Measurements from ENCODE around the gene RIMBP2.
"Not testable (repeated sequence)": the region's sequence is repeated elsewhere in the genome, so short reads cannot be mapped to it uniquely, and the experiment has no call there.

The RIMBP2 gene

DNA sequence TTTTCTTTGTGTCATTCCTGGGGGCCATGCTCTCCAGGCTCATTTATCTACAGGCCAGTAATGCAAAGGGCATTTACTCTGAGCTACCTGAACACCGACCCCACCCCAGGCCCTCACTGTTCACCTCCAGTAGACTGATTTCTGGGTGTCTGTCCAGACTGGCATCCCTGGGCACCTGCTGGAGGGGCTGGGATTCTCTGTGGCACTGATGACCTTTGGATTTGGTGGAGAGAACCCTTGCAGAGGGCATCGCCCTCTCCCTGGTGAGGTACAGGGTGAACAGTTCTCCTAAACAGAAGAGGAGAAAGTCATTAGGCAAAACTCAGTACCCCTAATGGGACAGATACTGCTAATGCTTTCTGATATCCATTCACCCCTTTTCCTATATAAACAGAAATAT, 27.1 kb upstream of the RIMBP2 start:
- Histone ChIP-seq H3K9ac (ENCODE audit: low read length) (no peak overlapping the region), H3K4me3 (ENCODE audit: low read length) (no peak overlapping the region), H2AK5ac (ENCODE audit: low read length) (no peak overlapping the region), H4K8ac (ENCODE audit: low read depth, low read length) (no peak overlapping the region), H3K36me3 (ENCODE audit: control insufficient read depth, insufficient read depth, low read length) (no peaks in the 10 kb centered on the region), H3K27me3 (ENCODE audit: insufficient read depth, low read length, poor library complexity) (no peaks in the 10 kb centered on the region), H3K23ac (ENCODE audit: low read length) (no peak overlapping the region), H3K56ac (ENCODE audit: low read length) (no peak overlapping the region), H3K4me1 (ENCODE audit: control insufficient read depth, low read depth, low read length) (peaks cover 4% of the 10 kb centered on the region), H3K4ac (ENCODE audit: low read depth, low read length) (no peak overlapping the region), H4K5ac (ENCODE audit: low read length) (no peak overlapping the region), H2BK120ac (ENCODE audit: low read depth, low read length) (no peak overlapping the region), H3K27ac (ENCODE audit: low read depth, low read length) (no peak overlapping the region), H3K79me2 (ENCODE audit: control insufficient read depth, insufficient read depth, low read length) (no peaks in the 10 kb centered on the region), H3K79me1 (ENCODE audit: low read length) (no peaks in the 10 kb centered on the region), H2BK5ac (ENCODE audit: low read length) (no peak overlapping the region), H3K18ac (ENCODE audit: low read length) (no peak overlapping the region), H2BK15ac (replicated peaks; ENCODE audit: low read depth) (no peak overlapping the region), H3K4me2 (ENCODE audit: low read length) (no peak overlapping the region)
- no CpG with 5 or more reads among the region's 2 CpGs for WGBS (ENCODE audit: extremely low coverage, insufficient coverage, low lambda C conversion rate)
- DNase-seq, result no peak

GRCh38 chr12:130742716-130743115, 26.6 kb upstream of the RIMBP2 start:
- H3K4me2 ChIP-seq (ENCODE audit: low read length), result no peak overlapping the region
- no peak overlapping the region for H3K4me3 ChIP-seq (ENCODE audit: low read length)
- H3K18ac ChIP-seq (ENCODE audit: low read length), result no peak overlapping the region
- H3K4ac ChIP-seq (ENCODE audit: low read depth, low read length), result no peak overlapping the region
- H3K9ac ChIP-seq (ENCODE audit: low read length), result no peak overlapping the region
- H3K79me2 ChIP-seq (ENCODE audit: control insufficient read depth, insufficient read depth, low read length), result no peaks in the 10 kb centered on the region
- WGBS (ENCODE audit: extremely low coverage, insufficient coverage, low lambda C conversion rate), result 100% methylated on average over 1 of the region's 1 CpG
- H3K56ac ChIP-seq (ENCODE audit: low read length), result no peak overlapping the region
- H3K4me1 ChIP-seq (ENCODE audit: control insufficient read depth, low read depth, low read length), result peaks cover 1% of the 10 kb centered on the region
- no peaks in the 10 kb centered on the region for H3K36me3 ChIP-seq (ENCODE audit: control insufficient read depth, insufficient read depth, low read length)
- no peak overlapping the region for H3K23ac ChIP-seq (ENCODE audit: low read length)
- no peak overlapping the region for H4K5ac ChIP-seq (ENCODE audit: low read length)
- H3K27me3 ChIP-seq (ENCODE audit: insufficient read depth, low read length, poor library complexity), result no peaks in the 10 kb centered on the region
- DNase-seq, result no peak
- H2BK120ac ChIP-seq (ENCODE audit: low read depth, low read length), result no peak overlapping the region
- no peak overlapping the region for H2AK5ac ChIP-seq (ENCODE audit: low read length)
- no peak overlapping the region for H2BK5ac ChIP-seq (ENCODE audit: low read length)
- no peak overlapping the region for H4K8ac ChIP-seq (ENCODE audit: low read depth, low read length)
- H3K79me1 ChIP-seq (ENCODE audit: low read length), result no peaks in the 10 kb centered on the region
- no peak overlapping the region for H3K27ac ChIP-seq (ENCODE audit: low read depth, low read length)
- no peak overlapping the region for H2BK15ac ChIP-seq (replicated peaks; ENCODE audit: low read depth)

DNA sequence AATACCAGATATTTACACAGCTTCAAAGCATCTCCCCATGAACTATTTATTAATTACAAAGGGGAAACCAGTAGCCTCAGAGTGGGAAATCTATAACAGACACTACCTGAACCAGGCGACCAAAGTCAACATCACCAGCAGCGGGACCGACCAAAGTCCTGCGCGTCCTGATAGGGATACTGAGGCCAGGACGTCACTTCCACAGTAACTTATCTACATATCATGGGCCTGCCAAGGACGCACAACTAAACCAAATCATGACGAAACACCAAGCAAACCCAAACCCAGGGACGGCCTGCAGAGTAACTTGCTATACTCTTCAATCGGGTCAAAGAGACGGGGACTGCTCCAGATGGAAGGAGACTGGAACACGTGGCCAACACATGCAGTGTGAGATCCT, 26.0 kb upstream of the RIMBP2 start:
- Histone ChIP-seq H3K18ac (ENCODE audit: low read length) (no peak overlapping the region), H2BK120ac (ENCODE audit: low read depth, low read length) (no peak overlapping the region), H3K23ac (ENCODE audit: low read length) (no peak overlapping the region), H2AK5ac (ENCODE audit: low read length) (no peak overlapping the region), H4K5ac (ENCODE audit: low read length) (no peak overlapping the region), H3K4ac (ENCODE audit: low read depth, low read length) (no peak overlapping the region), H3K27ac (ENCODE audit: low read depth, low read length) (no peak overlapping the region), H3K4me2 (ENCODE audit: low read length) (no peak overlapping the region), H3K27me3 (ENCODE audit: insufficient read depth, low read length, poor library complexity) (no peaks in the 10 kb centered on the region), H3K4me3 (ENCODE audit: low read length) (no peak overlapping the region), H2BK15ac (replicated peaks; ENCODE audit: low read depth) (no peak overlapping the region), H2BK5ac (ENCODE audit: low read length) (no peak overlapping the region), H3K56ac (ENCODE audit: low read length) (no peak overlapping the region), H3K79me1 (ENCODE audit: low read length) (no peaks in the 10 kb centered on the region), H3K4me1 (ENCODE audit: control insufficient read depth, low read depth, low read length) (peaks cover under 1% of the 10 kb centered on the region), H4K8ac (ENCODE audit: low read depth, low read length) (no peak overlapping the region), H3K9ac (ENCODE audit: low read length) (no peak overlapping the region), H3K79me2 (ENCODE audit: control insufficient read depth, insufficient read depth, low read length) (no peaks in the 10 kb centered on the region), H3K36me3 (ENCODE audit: control insufficient read depth, insufficient read depth, low read length) (no peaks in the 10 kb centered on the region)
- WGBS (ENCODE audit: extremely low coverage, insufficient coverage, low lambda C conversion rate), result no CpG with 5 or more reads among the region's 12 CpGs
- no peak for DNase-seq

DNA sequence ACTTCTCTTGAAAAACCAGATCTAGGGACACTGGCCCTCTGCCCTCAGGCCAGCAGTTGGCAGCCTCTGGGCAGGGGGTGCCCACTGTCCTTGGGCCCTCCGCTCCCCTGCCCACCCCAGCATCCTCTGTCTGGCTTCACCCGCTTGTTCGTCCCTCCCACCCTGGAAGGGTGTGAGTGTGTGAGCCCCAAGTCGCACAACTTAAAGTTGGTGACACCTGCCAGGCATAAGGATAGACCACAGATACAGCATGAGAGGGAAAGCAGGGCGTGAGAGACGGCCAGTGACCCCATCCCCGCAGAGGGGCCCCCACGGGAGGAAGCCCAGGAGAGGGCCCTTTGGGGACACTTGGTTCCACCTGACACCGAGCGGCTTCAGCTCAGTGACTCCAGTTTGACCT, 23.5 kb upstream of the RIMBP2 start:
- Histone ChIP-seq H3K27me3 (ENCODE audit: insufficient read depth, low read length, poor library complexity) (no peaks in the 10 kb centered on the region), H3K4ac (ENCODE audit: low read depth, low read length) (no peak overlapping the region), H3K27ac (ENCODE audit: low read depth, low read length) (no peak overlapping the region), H4K8ac (ENCODE audit: low read depth, low read length) (no peak overlapping the region), H3K18ac (ENCODE audit: low read length) (no peak overlapping the region), H3K79me2 (ENCODE audit: control insufficient read depth, insufficient read depth, low read length) (no peaks in the 10 kb centered on the region), H3K23ac (ENCODE audit: low read length) (no peak overlapping the region), H4K5ac (ENCODE audit: low read length) (no peak overlapping the region), H2BK120ac (ENCODE audit: low read depth, low read length) (no peak overlapping the region), H3K36me3 (ENCODE audit: control insufficient read depth, insufficient read depth, low read length) (no peaks in the 10 kb centered on the region), H3K4me3 (ENCODE audit: low read length) (no peak overlapping the region), H3K4me2 (ENCODE audit: low read length) (no peak overlapping the region), H2BK15ac (replicated peaks; ENCODE audit: low read depth) (no peak overlapping the region), H3K56ac (ENCODE audit: low read length) (no peak overlapping the region), H3K4me1 (ENCODE audit: control insufficient read depth, low read depth, low read length) (peaks cover 3% of the 10 kb centered on the region), H2BK5ac (ENCODE audit: low read length) (no peak overlapping the region), H3K9ac (ENCODE audit: low read length) (no peak overlapping the region), H2AK5ac (ENCODE audit: low read length) (no peak overlapping the region), H3K79me1 (ENCODE audit: low read length) (no peaks in the 10 kb centered on the region)
- DNase-seq, result no peak
- WGBS (ENCODE audit: extremely low coverage, insufficient coverage, low lambda C conversion rate), result no CpG with 5 or more reads among the region's 10 CpGs

GRCh38 chr12:130738403-130738802, 22.3 kb upstream of the RIMBP2 start:
- not testable (repeated sequence) for H3K18ac ChIP-seq (ENCODE audit: low read length); H2BK120ac ChIP-seq (ENCODE audit: low read depth, low read length); H4K5ac ChIP-seq (ENCODE audit: low read length); H3K79me1 ChIP-seq (ENCODE audit: low read length); H3K27ac ChIP-seq (ENCODE audit: low read depth, low read length); H3K9ac ChIP-seq (ENCODE audit: low read length); H3K36me3 ChIP-seq (ENCODE audit: control insufficient read depth, insufficient read depth, low read length); H3K56ac ChIP-seq (ENCODE audit: low read length); DNase-seq; H4K8ac ChIP-seq (ENCODE audit: low read depth, low read length); H3K4me2 ChIP-seq (ENCODE audit: low read length); H3K23ac ChIP-seq (ENCODE audit: low read length); H3K4me3 ChIP-seq (ENCODE audit: low read length); H2BK15ac ChIP-seq (replicated peaks; ENCODE audit: low read depth); H3K4me1 ChIP-seq (ENCODE audit: control insufficient read depth, low read depth, low read length); H3K27me3 ChIP-seq (ENCODE audit: insufficient read depth, low read length, poor library complexity); H3K4ac ChIP-seq (ENCODE audit: low read depth, low read length); H2AK5ac ChIP-seq (ENCODE audit: low read length); H2BK5ac ChIP-seq (ENCODE audit: low read length); H3K79me2 ChIP-seq (ENCODE audit: control insufficient read depth, insufficient read depth, low read length)
- WGBS (ENCODE audit: extremely low coverage, insufficient coverage, low lambda C conversion rate), result no CpG with 5 or more reads among the region's 4 CpGs

DNA sequence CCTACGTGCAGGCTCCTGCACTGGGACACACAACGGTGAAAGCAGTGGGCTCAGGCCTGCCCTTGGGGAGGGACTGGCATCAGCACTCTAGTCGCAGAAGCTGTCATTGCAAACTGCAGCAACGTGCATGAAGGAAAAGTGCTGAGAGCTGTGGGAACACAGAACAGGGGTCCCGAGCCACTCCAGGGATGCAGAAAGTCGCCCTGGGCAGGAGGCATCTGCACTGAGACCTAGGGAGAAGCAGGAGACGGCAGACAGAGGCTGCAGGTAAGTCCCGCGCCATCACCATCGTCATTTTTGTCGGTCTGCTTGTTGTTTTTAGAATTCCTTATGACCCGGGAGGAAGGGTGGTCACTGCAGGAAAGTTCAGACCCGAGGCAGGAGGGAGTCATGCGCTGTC, 21.6 kb upstream of the RIMBP2 start:
- Histone ChIP-seq H3K18ac (ENCODE audit: low read length) (no peak overlapping the region), H3K4me1 (ENCODE audit: control insufficient read depth, low read depth, low read length) (peaks cover 3% of the 10 kb centered on the region), H3K4ac (ENCODE audit: low read depth, low read length) (no peak overlapping the region), H4K5ac (ENCODE audit: low read length) (no peak overlapping the region), H3K79me2 (ENCODE audit: control insufficient read depth, insufficient read depth, low read length) (no peaks in the 10 kb centered on the region), H3K4me3 (ENCODE audit: low read length) (no peak overlapping the region), H3K4me2 (ENCODE audit: low read length) (no peak overlapping the region), H3K79me1 (ENCODE audit: low read length) (no peaks in the 10 kb centered on the region), H3K27me3 (ENCODE audit: insufficient read depth, low read length, poor library complexity) (no peaks in the 10 kb centered on the region), H2BK120ac (ENCODE audit: low read depth, low read length) (no peak overlapping the region), H3K56ac (ENCODE audit: low read length) (peak overlapping the region; percentile 25), H3K36me3 (ENCODE audit: control insufficient read depth, insufficient read depth, low read length) (no peaks in the 10 kb centered on the region), H2AK5ac (ENCODE audit: low read length) (no peak overlapping the region), H3K23ac (ENCODE audit: low read length) (no peak overlapping the region), H4K8ac (ENCODE audit: low read depth, low read length) (no peak overlapping the region), H3K9ac (ENCODE audit: low read length) (no peak overlapping the region), H2BK15ac (replicated peaks; ENCODE audit: low read depth) (no peak overlapping the region), H3K27ac (ENCODE audit: low read depth, low read length) (no peak overlapping the region), H2BK5ac (ENCODE audit: low read length) (no peak overlapping the region)
- WGBS (ENCODE audit: extremely low coverage, insufficient coverage, low lambda C conversion rate), result no CpG with 5 or more reads among the region's 14 CpGs
- no peak for DNase-seq

All from mesendoderm (in vitro differentiated cells).